ENCODE measurements around the gene LDLRAD4. TPM values are rescaled to one million over a fixed set of nuclear protein-coding genes. Genes with fewer than 3 reads are reported as not detected.

The LDLRAD4 gene
- polyA plus RNA-seq, 1 of the 3 experiments (the other 2 are of a cell fraction): 0.16 TPM

DNA sequence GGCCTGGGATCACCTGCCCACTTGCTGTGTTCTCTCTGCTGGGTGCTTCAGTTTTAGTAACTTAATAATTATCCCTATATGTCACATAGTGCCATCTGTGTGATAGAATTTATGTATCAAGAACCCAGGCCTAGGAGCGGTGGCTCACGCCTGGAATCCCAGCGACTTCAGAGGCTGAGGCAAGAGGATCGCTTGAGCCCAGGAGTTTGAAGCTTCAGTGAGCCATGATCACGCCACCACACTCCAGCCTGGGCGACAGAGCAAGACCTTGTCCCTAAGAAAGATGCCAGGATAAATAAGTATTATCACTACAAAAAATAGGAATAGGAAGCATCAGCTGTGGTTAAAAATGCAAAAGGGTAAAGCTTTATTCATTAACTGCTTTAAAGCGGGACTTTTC, 267.0 kb downstream of the LDLRAD4 start (continued):
- TF ChIP-seq SIN3A (IDR thresholded peaks at IDR 0.05; ENCODE audit: borderline replicate concordance, low read depth, low read length) (no peak), RFX5 (IDR thresholded peaks at IDR 0.05; ENCODE audit: low read length) (no peak), TEAD4 (IDR thresholded peaks at IDR 0.05; ENCODE audit: borderline replicate concordance, insufficient read depth) (no peak), FOXJ3 (CRISPR knock-in tag; IDR thresholded peaks at IDR 0.05) (no peak)

- no peak overlapping the region for H3K27ac ChIP-seq (ENCODE audit: low read depth in 2 of 2, low read length in 1 of 2)
- H3K4me3 ChIP-seq (ENCODE audit: low read depth in 2 of 2, low read length in 1 of 2): no peak overlapping the region
- no peaks in the 10 kb centered on the region for H3K9me2 ChIP-seq
- no peak overlapping the region for H2AFZ ChIP-seq (ENCODE audit: low read depth)
- H3K27me3 ChIP-seq (ENCODE audit: insufficient read depth): no peaks in the 10 kb centered on the region
- no peaks in the 10 kb centered on the region for H3F3A ChIP-seq (replicated peaks; ENCODE audit: insufficient read depth)
- 91% methylated on average over 5 of the region's 5 CpGs for WGBS (ENCODE audit: low lambda C conversion rate)
- H4K20me1 ChIP-seq (ENCODE audit: insufficient read depth): no peaks in the 10 kb centered on the region
- no peaks in the 10 kb centered on the region for H3K79me2 ChIP-seq (ENCODE audit: insufficient read depth)
- no peak overlapping the region for H3K4me2 ChIP-seq
- H3K9me3 ChIP-seq: no peaks in the 10 kb centered on the region
- DNase-seq: no peak
- no peak for TF ChIP-seq EP300 (IDR thresholded peaks at IDR 0.05; ENCODE audit: borderline replicate concordance in 1 of 2, low read depth in 1 of 2, low read length in 1 of 2)
- TF ChIP-seq POLR2AphosphoS5 (IDR thresholded peaks at IDR 0.05; ENCODE audit: low read depth, low read length): no peak
- TF ChIP-seq FOXM1 (IDR thresholded peaks at IDR 0.05; ENCODE audit: low read depth): no peak
- TF ChIP-seq, protein P1, sequence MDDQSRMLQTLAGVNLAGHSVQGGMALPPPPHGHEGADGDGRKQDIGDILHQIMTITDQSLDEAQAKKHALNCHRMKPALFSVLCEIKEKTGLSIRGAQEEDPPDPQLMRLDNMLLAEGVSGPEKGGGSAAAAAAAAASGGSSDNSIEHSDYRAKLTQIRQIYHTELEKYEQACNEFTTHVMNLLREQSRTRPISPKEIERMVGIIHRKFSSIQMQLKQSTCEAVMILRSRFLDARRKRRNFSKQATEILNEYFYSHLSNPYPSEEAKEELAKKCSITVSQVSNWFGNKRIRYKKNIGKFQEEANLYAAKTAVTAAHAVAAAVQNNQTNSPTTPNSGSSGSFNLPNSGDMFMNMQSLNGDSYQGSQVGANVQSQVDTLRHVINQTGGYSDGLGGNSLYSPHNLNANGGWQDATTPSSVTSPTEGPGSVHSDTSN (IDR thresholded peaks at IDR 0.05): no peak
- TF ChIP-seq, protein P2, sequence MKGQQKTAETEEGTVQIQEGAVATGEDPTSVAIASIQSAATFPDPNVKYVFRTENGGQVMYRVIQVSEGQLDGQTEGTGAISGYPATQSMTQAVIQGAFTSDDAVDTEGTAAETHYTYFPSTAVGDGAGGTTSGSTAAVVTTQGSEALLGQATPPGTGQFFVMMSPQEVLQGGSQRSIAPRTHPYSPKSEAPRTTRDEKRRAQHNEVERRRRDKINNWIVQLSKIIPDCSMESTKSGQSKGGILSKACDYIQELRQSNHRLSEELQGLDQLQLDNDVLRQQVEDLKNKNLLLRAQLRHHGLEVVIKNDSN (IDR thresholded peaks at IDR 0.05; ENCODE audit: borderline replicate concordance, low read depth): no peak
- no peak for TF ChIP-seq GATA2 (CRISPR knock-in tag; IDR thresholded peaks at IDR 0.05)
- no peak for TF ChIP-seq RCOR1 (IDR thresholded peaks at IDR 0.05; ENCODE audit: low read length)
- TF ChIP-seq EZH2phosphoT487 (IDR thresholded peaks at IDR 0.05; ENCODE audit: borderline replicate concordance, low read depth): no peak
- no peak for TF ChIP-seq SIN3A (IDR thresholded peaks at IDR 0.05; ENCODE audit: borderline replicate concordance, low read depth, low read length)
- TF ChIP-seq, protein P3, sequence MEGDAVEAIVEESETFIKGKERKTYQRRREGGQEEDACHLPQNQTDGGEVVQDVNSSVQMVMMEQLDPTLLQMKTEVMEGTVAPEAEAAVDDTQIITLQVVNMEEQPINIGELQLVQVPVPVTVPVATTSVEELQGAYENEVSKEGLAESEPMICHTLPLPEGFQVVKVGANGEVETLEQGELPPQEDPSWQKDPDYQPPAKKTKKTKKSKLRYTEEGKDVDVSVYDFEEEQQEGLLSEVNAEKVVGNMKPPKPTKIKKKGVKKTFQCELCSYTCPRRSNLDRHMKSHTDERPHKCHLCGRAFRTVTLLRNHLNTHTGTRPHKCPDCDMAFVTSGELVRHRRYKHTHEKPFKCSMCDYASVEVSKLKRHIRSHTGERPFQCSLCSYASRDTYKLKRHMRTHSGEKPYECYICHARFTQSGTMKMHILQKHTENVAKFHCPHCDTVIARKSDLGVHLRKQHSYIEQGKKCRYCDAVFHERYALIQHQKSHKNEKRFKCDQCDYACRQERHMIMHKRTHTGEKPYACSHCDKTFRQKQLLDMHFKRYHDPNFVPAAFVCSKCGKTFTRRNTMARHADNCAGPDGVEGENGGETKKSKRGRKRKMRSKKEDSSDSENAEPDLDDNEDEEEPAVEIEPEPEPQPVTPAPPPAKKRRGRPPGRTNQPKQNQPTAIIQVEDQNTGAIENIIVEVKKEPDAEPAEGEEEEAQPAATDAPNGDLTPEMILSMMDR (IDR thresholded peaks at IDR 0.05): no peak
- CTCF ChIA-PET: no interaction called here
- H3K9ac ChIP-seq: no peak overlapping the region
- POLR2A ChIA-PET: no interaction called here
- no peaks in the 10 kb centered on the region for H3K36me3 ChIP-seq (replicated peaks in 1 of 2; ENCODE audit: control insufficient read depth in 1 of 2, insufficient read depth in 2 of 2, low read length in 1 of 2)
- H3K4me1 ChIP-seq (ENCODE audit: control insufficient read depth in 1 of 2, insufficient read depth in 2 of 2, low read depth in 1 of 2, low read length in 1 of 2): peaks cover 0 to 42% of the 10 kb centered on the region in 2 experiments; a peak in 1 of 4 replicates
Measured at GRCh38 chr18:13486284-13486683, 267.7 kb downstream of the LDLRAD4 start.

All from SK-N-SH (cell line).